Stimulated activated CD4-positive, alpha-beta T cell treated with anti-CD3 and anti-CD28 coated beads, Interleukin-2, amount 100 ng/mL, for 24 hours (primary cell): ENCODE data around the gene COPS7A.

Experiments
- DNase-seq, 2 donors: peaks; one replicate each; pipeline ENCODE4 v3.0.0-alpha.2; 2020

The COPS7A gene, protein sequence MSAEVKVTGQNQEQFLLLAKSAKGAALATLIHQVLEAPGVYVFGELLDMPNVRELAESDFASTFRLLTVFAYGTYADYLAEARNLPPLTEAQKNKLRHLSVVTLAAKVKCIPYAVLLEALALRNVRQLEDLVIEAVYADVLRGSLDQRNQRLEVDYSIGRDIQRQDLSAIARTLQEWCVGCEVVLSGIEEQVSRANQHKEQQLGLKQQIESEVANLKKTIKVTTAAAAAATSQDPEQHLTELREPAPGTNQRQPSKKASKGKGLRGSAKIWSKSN

DNA sequence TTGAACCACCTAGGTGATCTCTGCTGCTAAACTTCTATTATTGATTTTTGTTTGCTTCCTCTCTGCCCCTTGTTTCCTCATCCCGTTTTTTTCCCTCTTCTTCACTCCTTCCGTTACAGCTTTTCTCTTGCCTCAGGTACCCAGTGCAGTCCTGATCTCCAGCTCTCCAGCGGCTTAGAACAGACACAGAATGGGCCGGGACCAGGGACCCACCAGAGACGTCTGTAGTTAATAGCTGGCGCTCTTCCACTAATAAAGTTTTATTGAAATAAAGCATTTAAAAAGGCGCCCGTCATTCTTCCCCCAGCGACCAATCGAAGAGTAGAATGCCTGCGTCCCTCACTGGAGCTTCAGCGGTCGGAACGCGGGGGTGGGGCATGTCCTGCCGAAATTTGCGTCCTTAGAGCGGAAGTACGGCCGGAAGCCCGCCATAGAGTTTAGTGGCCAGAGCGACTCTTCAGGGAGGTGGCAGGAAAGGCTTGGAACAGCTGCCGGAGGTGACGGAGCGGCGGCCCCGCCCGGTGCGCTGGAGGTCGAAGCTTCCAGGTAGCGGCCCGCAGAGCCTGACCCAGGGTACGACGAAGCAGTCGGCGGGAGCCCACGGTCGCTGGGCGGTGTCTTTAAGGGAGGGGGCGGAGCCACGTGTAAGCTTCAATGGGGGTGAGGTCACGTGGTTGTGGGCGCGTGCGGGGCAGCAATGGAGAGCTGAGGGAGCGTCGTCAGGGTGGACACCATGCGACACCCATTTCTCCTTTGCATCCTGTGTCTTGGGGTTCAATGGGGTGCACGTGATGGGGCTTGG, at the start of gene COPS7A:
COPS7A (plus strand) TSS at position 440 of the 802 bp plus-strand sequence. CDS start 611 bp downstream, outside the sequence.
- peak; percentile 97 to 98 for DNase-seq

- DNase-seq, result no peak
These were observed 46.9 kb upstream of the COPS7A start for GRCh38 chr12:6676962-6677361.

- peak; percentile 41 to 42 for DNase-seq
These were observed 39.2 kb upstream of the COPS7A start for GRCh38 chr12:6684609-6685008.

DNA sequence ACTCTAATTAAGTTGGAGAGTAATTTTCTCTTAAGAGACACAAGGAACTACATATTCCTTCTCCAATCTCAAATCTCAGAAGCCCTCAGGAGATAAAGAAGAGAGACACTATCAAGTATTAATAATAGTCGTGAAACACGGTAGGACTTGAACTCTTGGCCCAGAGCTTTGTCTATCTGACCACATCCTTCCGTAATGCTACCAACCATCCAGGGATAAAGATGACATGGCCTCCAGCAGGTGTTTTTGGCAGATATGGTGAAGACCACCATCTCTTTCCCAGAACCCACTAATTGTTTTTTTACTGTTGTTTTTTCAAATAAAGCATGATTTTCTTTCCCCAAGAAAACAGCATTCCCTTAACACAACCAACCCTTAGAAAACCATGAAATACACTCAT, 38.0 kb upstream of the COPS7A start:
- no peak for DNase-seq

GRCh38 chr12:6688543-6688998, 35.3 kb upstream of the COPS7A start:
- DNase-seq, result peak in 1 of 2 donors; percentile 46

DNA sequence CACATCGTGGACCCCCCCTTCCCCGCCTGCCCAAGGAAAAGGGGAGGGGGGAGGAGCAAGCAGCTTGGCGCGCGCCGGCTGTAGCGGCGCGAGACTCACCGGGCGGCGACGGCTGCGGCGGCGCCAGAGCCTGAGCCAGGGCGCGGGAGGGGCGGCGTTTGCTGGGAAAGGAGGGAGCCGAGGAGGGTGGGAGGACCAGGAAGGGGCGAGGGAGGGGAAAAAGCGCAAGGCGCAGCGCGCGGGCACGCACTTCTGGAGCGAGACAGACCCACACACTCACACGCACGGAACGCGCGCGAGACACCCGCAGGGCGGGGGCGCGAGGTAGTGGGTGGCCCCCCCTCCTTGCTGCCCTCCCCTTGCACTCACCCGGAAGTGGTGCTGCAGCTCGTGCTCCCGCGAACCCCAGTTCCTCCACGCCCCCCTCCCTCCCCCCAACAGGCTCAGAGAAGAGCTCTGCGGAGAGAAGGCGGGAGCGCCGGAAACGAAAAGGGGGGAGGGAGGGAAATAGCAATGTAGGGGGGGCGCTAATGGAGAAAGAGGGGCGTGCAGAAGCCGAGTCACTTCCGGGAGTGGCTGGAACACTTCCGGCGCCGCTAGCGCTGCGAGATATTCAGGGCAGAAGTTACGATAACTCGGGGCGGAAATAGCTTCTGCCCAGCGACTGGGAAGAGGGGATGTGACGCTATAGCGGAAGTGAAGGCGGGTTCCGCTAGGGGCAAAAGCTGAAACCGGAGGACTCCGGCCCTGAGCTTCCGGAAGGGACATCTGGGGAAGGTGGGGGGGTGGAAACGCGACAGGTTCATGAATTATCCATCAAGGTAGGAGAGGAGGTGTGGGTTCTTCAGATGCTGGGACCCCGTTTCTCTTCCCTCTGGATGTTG, 34.6 kb upstream of the COPS7A start, which contains the start of gene ZNF384:
ZNF384 (minus strand) TSS at position 377 of the 884 bp plus-strand sequence. CDS start 9,855 bp downstream, outside the sequence.
- peak; percentile 91 to 93 for DNase-seq

DNA sequence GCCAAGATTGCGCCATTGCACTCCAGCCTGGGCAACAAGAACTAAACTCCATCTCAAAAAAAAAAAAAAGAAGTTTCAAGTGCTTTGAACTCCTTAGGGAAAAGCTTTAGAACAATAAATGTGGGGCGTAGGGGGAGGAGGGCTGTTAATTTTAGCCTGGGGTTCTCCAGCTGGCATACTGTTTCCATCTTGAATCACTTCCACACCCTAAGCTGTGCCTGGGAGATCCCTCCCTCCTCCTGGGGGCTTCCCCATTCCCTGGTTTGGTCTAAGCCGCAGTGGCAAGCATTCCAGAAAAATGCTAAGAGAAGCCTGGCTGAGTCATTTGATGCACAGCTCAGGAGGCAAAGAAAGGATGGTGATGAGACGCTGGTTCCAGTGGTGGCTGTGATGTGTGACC, 32.4 kb upstream of the COPS7A start:
- no peak for DNase-seq

- no peak for DNase-seq
These were observed 31.0 kb upstream of the COPS7A start for GRCh38 chr12:6692888-6693287.

DNA sequence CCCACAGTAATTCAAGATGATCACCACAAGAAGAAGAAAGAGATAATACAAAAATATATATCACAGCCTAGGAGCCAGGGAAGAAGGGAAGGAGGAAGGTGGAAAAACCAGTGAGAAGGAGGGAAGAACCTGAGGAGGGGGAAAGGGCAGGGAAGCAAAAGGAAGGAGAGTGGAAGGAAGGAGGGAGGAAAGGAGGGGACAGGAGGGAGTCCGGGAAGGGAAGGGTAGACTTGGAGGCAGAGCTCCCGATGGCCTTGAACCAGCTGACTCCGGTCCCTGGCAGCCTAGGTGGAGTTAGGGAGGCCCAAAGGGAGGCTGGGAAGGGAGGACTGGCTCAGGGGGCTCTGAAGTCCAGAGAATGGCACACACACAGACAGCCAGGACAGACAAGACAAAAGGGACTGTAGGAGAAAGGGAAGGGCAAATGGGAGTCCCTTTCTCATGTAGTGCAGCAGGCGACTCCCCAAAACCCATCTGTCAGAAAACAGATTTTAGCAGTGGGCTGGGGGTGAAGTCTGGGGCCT, 30.0 kb upstream of the COPS7A start:
- DNase-seq, result no peak

DNA sequence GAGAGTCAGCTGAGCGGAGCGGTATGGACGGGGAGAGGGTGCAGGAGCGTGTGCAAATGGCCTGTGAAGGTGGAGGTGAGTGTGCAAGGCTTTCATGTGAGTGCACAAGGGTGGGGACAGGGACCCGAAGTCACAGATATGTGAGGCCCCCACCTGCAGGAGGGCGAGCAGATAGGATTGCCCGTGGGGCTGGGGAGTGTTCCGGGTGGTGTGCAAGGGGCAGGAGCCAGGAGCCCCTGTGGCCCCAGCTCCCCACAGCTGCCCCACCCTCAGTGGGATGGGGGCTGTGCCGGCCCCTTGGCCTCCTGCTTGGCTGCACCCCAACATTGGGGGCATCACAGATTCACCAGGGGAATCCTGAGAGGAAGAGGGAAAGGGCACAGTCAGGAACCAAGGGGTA, 29.1 kb upstream of the COPS7A start:
- no peak for DNase-seq

DNA sequence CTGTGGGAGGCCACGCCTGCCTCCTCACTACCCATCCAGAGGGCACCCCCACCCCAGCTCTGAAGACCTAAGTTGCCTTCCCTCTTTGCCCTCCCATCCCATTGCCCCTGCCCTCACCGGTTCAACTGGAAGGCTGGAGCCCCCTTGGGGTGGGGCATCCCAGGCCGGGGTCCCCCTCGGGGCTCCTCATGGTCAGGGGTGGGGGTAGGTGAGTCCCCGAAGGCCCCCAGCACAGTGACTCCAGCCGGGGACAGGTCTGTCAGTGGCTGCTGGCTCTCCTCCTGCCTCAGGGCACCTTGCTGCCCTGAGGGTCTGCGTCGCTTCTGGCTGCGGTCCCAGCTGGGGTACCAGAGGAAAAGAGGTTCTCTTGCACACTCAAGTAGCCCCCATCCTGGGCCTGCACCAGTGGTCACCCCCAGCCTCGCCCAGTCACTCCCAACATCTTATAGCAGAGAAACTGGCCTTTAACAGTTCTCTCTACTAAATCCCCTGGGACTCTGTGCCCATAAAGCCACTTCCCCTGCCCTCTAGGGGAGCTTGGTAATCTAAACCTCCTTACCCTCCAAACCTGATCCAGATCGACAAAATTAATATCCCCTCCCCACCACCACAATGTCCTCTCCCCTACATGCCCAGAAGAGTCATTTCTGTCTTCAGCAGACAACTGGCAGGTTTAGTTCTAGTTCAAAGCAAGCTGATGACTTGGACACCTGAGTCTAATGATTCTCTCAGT, 28.4 kb upstream of the COPS7A start:
- no peak for DNase-seq

- no peak for DNase-seq
These were observed 26.9 kb upstream of the COPS7A start for GRCh38 chr12:6696690-6697583.

- no peak for DNase-seq
These were observed 26.1 kb upstream of the COPS7A start for GRCh38 chr12:6697584-6698351.

DNA sequence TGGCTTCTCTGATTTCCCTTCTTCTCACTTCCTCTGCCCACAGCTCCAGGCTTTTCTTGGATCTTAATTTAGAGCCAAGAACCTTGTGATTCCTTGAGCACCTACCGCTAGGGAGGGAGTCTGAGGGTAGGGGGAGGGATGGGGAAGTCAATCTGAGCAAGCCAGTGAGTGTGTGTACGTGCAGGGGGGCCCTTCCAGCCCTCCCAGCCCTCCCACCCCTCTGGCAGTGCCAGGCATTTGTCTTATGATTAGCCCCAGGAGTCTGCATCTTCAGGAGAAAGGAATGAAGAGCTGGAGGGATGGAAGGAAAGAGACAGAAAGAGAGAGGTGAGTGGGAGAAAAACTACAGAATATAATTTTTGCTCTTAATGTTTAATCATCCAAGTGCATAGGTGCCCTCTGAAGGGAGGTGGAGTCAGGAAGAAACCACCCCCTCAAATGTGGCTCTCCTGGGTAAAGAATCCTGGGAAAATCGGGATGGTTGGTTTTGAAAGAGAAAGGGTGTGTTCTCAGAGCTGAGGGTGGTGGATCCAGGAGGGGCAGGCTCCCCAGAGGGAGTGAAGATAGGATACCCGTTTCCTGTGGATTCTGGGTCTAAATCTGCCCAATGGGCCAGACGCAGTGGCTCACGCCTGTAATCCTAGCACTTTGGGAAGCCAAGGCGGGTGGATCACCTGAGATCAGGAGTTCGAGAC, 25.3 kb upstream of the COPS7A start:
- DNase-seq, result no peak

- no peak for DNase-seq
These were observed 24.4 kb upstream of the COPS7A start for GRCh38 chr12:6699259-6699988.

DNA sequence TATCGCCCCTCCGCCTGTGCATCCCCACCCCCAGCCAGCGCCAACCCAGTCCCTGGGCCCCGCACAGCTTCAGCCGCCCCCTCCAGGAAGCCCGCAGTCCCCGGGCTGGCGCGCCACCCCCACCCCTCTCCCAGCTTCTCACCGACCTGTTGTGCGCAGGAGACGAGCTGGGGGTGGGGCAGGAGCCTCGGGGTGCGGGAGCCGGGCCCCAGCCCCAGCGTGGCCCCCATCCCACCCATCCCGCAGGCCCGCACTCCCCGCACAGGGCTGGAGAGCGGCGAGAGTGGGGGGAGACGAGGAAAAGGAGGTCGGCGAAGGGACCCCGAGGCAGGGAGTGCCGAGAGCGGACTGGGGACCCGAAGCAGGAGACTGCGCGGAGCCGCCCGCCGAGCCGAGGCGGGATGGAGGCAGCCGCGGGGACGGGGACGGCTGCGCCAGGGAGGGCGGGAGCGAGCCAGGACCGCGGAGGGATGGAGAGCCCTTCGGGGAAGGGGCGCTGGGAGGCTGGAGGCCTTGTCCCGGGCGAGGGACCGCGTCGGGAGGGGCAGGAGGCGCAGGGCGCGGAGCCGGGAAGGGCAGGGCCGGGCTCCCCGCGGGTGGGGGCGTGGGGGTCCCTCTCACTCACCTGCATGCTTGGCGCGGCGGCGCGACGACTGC, 23.7 kb upstream of the COPS7A start:
- DNase-seq, result peak; percentile 26 to 37

DNA sequence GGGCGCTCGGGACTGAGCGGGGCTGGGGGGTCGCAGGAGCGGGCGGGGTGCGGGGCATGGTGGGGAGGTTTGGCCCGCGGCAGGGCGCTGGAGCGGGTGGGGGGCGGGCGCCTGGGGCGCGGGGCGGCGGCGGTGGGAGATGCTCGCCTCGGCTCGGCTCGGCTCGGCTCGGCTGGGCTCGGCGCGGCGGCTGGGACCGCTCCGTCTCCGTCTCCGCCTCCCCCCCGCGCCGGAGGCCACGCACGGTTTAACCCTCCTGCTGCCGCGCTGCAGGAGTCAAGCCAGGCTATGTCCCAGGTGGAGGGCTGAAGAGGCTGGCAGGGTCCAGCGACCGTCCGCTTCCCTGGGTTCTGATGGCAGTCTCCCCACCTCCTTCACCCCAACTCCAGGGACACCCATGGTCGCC, 23.2 kb upstream of the COPS7A start, which contains the start of gene PIANP:
PIANP (minus strand) TSS at position 170 of the 406 bp plus-strand sequence. CDS start 2,754 bp downstream, outside the sequence.
- DNase-seq, result peak; percentile 53 to 62
